ENCODE results near the gene ADGRF3.

Gene ADGRF3

GRCh38 chr2:26292646-26293045 is 53.9 kb downstream of the ADGRF3 start:
- DNase-seq (ENCODE audit: insufficient read length, low spot score) = no peak
- peak; percentile 51 for FAIRE-seq
- no peak for TF ChIP-seq PAX5 (IDR thresholded peaks at IDR 0.05; ENCODE audit: insufficient read depth, low read length, severe bottlenecking)
- no peak for TF ChIP-seq POLR2A (IDR thresholded peaks at IDR 0.05; ENCODE audit: low read depth, low read length)
- no peak for TF ChIP-seq SPI1 (IDR thresholded peaks at IDR 0.05; ENCODE audit: low read depth, low read length)
- TF ChIP-seq POU2F2 (IDR thresholded peaks at IDR 0.05; ENCODE audit: low read depth, low read length) = no peak
- TF ChIP-seq TAF1 (IDR thresholded peaks at IDR 0.05; ENCODE audit: low read depth, low read length) = no peak
- TF ChIP-seq POLR2AphosphoS5 (IDR thresholded peaks at IDR 0.05; ENCODE audit: low read depth, low read length) = no peak

DNA sequence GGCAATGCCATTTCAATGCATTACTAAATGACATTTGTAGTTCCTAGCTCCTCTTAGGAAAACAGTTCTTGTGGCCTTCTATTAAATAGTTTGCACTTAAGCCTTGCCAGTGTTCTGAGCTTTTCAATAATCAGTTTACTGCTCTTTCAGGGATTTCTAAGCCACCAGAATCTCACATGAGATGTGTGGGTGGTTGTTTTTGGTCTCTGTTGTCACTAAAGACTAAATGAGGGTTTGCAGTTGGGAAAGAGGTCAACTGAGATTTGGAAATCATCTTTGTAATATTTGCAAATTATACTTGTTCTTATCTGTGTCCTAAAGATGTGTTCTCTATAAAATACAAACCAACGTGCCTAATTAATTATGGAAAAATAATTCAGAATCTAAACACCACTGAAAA is 56.6 kb downstream of the ADGRF3 start:
- no peak for FAIRE-seq
- no peak for DNase-seq (ENCODE audit: insufficient read length, low spot score)
- TF ChIP-seq POLR2A (IDR thresholded peaks at IDR 0.05; ENCODE audit: low read depth, low read length) (no peak), PAX5 (IDR thresholded peaks at IDR 0.05; ENCODE audit: insufficient read depth, low read length, severe bottlenecking) (no peak), SPI1 (IDR thresholded peaks at IDR 0.05; ENCODE audit: low read depth, low read length) (no peak), TAF1 (IDR thresholded peaks at IDR 0.05; ENCODE audit: low read depth, low read length) (no peak)

DNA sequence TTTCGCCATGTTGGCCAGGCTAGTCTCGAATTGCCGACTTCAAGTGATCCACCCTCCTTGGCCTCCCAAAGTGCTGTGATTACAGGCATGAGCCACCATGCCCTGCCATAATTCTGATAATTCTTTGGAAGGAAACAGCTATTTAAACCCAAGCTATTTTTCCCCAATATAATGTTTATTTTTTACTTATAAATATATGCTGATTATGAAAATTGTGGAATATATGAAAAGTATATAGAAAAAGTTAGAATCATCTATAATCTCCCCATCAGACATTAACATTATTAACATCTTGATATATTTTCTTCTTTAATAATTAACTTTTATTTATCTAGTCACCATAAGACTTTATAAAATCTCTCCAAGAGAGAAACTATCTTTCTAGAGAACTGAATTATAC is 60.7 kb downstream of the ADGRF3 start:
- TF ChIP-seq POU2F2 (IDR thresholded peaks at IDR 0.05; ENCODE audit: low read depth, low read length) (no peak), PAX5 (IDR thresholded peaks at IDR 0.05; ENCODE audit: insufficient read depth, low read length, severe bottlenecking) (no peak), TAF1 (IDR thresholded peaks at IDR 0.05; ENCODE audit: low read depth, low read length) (no peak), POLR2A (IDR thresholded peaks at IDR 0.05; ENCODE audit: low read depth, low read length) (no peak), POLR2AphosphoS5 (IDR thresholded peaks at IDR 0.05; ENCODE audit: low read depth, low read length) (no peak), SPI1 (IDR thresholded peaks at IDR 0.05; ENCODE audit: low read depth, low read length) (no peak)
- no peak for FAIRE-seq
- DNase-seq (ENCODE audit: insufficient read length, low spot score) = no peak

DNA sequence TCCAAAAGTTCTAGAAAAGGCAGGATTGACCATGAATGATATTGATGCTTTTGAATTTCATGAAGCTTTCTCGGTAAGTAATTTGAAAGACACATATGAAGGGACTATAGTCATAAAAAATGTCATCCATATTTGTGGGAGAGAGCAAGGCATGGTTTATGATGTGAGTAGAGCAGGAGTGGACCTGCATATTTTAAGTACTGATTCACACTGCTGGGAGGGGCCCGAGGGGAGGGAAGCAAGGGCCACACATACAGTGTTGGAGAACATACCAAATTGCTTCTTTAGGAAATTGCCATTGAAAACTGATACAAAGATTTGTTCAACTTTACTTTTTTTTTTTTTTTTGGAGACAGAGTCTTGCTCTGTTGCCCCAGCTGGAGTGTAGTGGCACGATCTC is 62.5 kb downstream of the ADGRF3 start:
- TF ChIP-seq TAF1 (IDR thresholded peaks at IDR 0.05; ENCODE audit: low read depth, low read length) (no peak), POLR2AphosphoS5 (IDR thresholded peaks at IDR 0.05; ENCODE audit: low read depth, low read length) (no peak), POU2F2 (IDR thresholded peaks at IDR 0.05; ENCODE audit: low read depth, low read length) (no peak), PAX5 (IDR thresholded peaks at IDR 0.05; ENCODE audit: insufficient read depth, low read length, severe bottlenecking) (no peak), SPI1 (IDR thresholded peaks at IDR 0.05; ENCODE audit: low read depth, low read length) (no peak), POLR2A (IDR thresholded peaks at IDR 0.05; ENCODE audit: low read depth, low read length) (no peak)
- FAIRE-seq (no peak), DNase-seq (ENCODE audit: insufficient read length, low spot score) (no peak)

DNA sequence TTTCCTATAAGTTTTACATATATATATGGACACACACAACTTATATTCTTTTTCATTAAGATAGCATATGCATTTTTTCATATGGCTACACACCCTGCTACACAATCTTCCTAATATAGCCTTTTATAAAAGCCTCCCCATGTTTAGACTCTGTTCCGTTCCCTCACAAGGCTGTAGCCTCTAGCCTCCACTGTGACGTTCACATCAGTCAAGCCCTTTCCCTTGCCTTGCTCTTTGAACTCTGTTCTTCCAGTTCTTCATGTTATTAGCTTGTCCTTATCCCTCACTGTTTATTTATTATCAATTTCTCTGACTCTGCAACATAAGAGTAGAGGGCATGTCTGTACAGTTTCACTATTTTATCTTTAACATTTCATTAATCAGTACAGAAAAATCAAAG is 63.0 kb downstream of the ADGRF3 start:
- FAIRE-seq (no peak), DNase-seq (ENCODE audit: insufficient read length, low spot score) (no peak)
- TF ChIP-seq SPI1 (IDR thresholded peaks at IDR 0.05; ENCODE audit: low read depth, low read length) (no peak), POLR2A (IDR thresholded peaks at IDR 0.05; ENCODE audit: low read depth, low read length) (no peak), TAF1 (IDR thresholded peaks at IDR 0.05; ENCODE audit: low read depth, low read length) (no peak), PAX5 (IDR thresholded peaks at IDR 0.05; ENCODE audit: insufficient read depth, low read length, severe bottlenecking) (no peak), POU2F2 (IDR thresholded peaks at IDR 0.05; ENCODE audit: low read depth, low read length) (no peak), POLR2AphosphoS5 (IDR thresholded peaks at IDR 0.05; ENCODE audit: low read depth, low read length) (no peak)

DNA sequence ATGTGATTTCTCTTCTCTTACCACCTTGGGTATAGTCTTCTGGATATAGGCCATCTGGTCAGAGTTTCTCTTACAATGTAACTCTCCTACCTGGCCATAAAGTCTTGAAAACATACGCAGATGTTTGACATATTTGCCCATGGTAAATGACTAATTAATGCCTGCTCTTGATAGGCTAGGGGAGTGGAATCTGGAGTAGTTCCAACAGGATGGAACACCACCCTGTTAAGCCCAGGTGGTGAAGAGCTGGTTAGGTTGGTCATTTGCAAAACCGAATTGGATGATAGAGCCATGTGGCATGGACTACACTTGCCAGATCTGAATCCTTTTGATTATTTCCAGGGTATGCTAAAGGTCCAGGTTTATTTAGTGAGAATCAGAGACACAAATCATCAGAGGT is 65.4 kb downstream of the ADGRF3 start:
- TF ChIP-seq PAX5 (IDR thresholded peaks at IDR 0.05; ENCODE audit: insufficient read depth, low read length, severe bottlenecking) = no peak
- no peak for FAIRE-seq
- DNase-seq (ENCODE audit: insufficient read length, low spot score) = no peak

DNA sequence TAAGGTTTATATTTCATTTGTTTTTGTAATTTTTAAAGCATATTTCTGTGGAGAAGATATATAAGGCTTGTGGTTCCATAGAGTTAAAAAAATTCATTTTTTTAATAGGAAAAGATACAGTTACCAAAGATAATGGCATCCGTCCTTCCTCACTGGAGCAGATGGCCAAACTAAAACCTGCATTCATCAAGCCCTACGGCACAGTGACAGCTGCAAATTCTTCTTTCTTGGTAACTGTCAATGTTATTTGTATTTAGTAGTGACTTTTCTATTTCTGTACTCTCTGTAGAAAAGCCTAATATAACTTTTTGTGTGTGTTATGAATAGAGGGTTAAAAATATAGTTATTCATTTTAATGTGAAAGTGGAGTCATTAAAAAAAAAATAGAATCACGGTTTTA is 66.7 kb downstream of the ADGRF3 start:
- FAIRE-seq = no peak
- TF ChIP-seq POLR2A (IDR thresholded peaks at IDR 0.05; ENCODE audit: low read depth, low read length) (no peak), SPI1 (IDR thresholded peaks at IDR 0.05; ENCODE audit: low read depth, low read length) (no peak), POU2F2 (IDR thresholded peaks at IDR 0.05; ENCODE audit: low read depth, low read length) (no peak), TAF1 (IDR thresholded peaks at IDR 0.05; ENCODE audit: low read depth, low read length) (no peak), POLR2AphosphoS5 (IDR thresholded peaks at IDR 0.05; ENCODE audit: low read depth, low read length) (no peak), PAX5 (IDR thresholded peaks at IDR 0.05; ENCODE audit: insufficient read depth, low read length, severe bottlenecking) (no peak)
- DNase-seq (ENCODE audit: insufficient read length, low spot score) = no peak

- DNase-seq (ENCODE audit: insufficient read length, low spot score) (no peak), FAIRE-seq (peak; percentile 5)
- TF ChIP-seq POU2F2 (IDR thresholded peaks at IDR 0.05; ENCODE audit: low read depth, low read length) = no peak
- no peak for TF ChIP-seq TAF1 (IDR thresholded peaks at IDR 0.05; ENCODE audit: low read depth, low read length)
- TF ChIP-seq PAX5 (IDR thresholded peaks at IDR 0.05; ENCODE audit: insufficient read depth, low read length, severe bottlenecking) = no peak
- no peak for TF ChIP-seq POLR2AphosphoS5 (IDR thresholded peaks at IDR 0.05; ENCODE audit: low read depth, low read length)
- TF ChIP-seq SPI1 (IDR thresholded peaks at IDR 0.05; ENCODE audit: low read depth, low read length) = no peak
- TF ChIP-seq POLR2A (IDR thresholded peaks at IDR 0.05; ENCODE audit: low read depth, low read length) = no peak
These were observed 69.9 kb downstream of the ADGRF3 start for GRCh38 chr2:26276484-26277227.

DNA sequence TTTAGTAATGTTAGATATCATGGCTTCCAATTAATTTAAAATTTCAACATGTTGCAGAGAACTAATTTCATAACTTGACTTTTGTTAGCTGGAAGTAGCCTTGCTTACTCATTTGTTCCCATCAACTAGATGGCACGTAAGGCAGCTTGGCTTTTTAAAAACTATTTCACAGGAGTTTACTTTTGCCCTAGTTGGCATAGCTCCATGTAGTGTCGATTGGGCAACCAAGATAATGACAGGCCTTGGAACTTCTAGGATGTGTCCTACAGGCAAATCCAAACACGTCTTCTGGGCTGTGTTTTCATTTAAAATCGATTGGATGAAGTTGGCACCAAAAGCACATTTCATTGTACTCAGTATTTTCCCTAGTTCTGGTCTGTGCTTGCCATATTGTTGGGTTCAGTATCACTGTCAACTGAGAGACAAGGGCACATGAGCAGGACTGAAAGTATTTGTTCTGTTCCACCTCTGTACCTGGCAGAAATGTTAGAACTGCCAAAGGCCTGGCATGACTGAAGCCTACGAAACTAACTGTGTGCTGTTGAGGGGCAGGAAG is 72.5 kb downstream of the ADGRF3 start:
- no peak for DNase-seq (ENCODE audit: insufficient read length, low spot score)
- peak; percentile 13 for FAIRE-seq
- TF ChIP-seq TAF1 (IDR thresholded peaks at IDR 0.05; ENCODE audit: low read depth, low read length) (no peak), SPI1 (IDR thresholded peaks at IDR 0.05; ENCODE audit: low read depth, low read length) (no peak), POU2F2 (IDR thresholded peaks at IDR 0.05; ENCODE audit: low read depth, low read length) (no peak), POLR2A (IDR thresholded peaks at IDR 0.05; ENCODE audit: low read depth, low read length) (no peak), POLR2AphosphoS5 (IDR thresholded peaks at IDR 0.05; ENCODE audit: low read depth, low read length) (no peak), PAX5 (IDR thresholded peaks at IDR 0.05; ENCODE audit: insufficient read depth, low read length, severe bottlenecking) (no peak)

- FAIRE-seq (no peak), DNase-seq (ENCODE audit: insufficient read length, low spot score) (no peak)
- no peak for TF ChIP-seq TAF1 (IDR thresholded peaks at IDR 0.05; ENCODE audit: low read depth, low read length)
- TF ChIP-seq SPI1 (IDR thresholded peaks at IDR 0.05; ENCODE audit: low read depth, low read length) = peak; percentile 31; the same call in 1 of the 2 replicates
These were observed 73.1 kb downstream of the ADGRF3 start for GRCh38 chr2:26273501-26273900.
